HCT116 (cell line): Measurements from ENCODE around the gene PTPRCAP. TPM values are rescaled to one million over a fixed set of nuclear protein-coding genes. Genes with fewer than 3 reads are reported as not detected.

Experiments used
- ATAC-seq: fragments of 200-7000 bp; cut with Tn5 transposase; 2 replicates; pipeline ENCODE4 v1.9.1; 2020; ENCODE audit warnings: mild to moderate bottlenecking, moderate library complexity
- BruUV-seq: library from RNA; stranded (reverse); fragments of 400-500 nt; replicated peaks from 2 replicates; lab custom pipeline; 2021; lab: Mats Ljungman, UMichigan
- CTCF ChIA-PET: fragments of 300-600 bp; sonication (Branson Sonifier 250); formaldehyde crosslinking; loops from one replicate; lab custom pipeline; 2021; ENCODE audit warnings: antibody characterized with exemption; lab: Charles Lee
- POLR2A ChIA-PET: fragments of 300-600, 350-600 bp; sonication (Branson Sonifier 250); formaldehyde crosslinking; loops from one replicate; lab custom pipeline; 2021; ENCODE audit warnings: antibody characterized with exemption; lab: Charles Lee
- RAD21 ChIA-PET, 2 experiments: fragments of 300-600 bp; sonication (Branson Sonifier 250); formaldehyde crosslinking; loops; one replicate each; lab custom pipeline; 2023; ENCODE audit warnings: low total read pairs in 2 of 2; ENCODE audit not compliant: uncharacterized antibody in 2 of 2, unreplicated experiment in 2 of 2, low non-redundant PET in 1 of 2; lab: Charles Lee
- DNase-seq: peaks from one replicate; pipeline ENCODE4 v3.0.0-alpha.2; 2010; ENCODE audit warnings: low read depth, low spot score
- H2AFZ ChIP-seq: fragments of 200-600 bp; shearing (Covaris generic), sonication (generic); 2 replicates; pipeline ENCODE4 v1.6.1; 2017; ENCODE audit warnings: low read depth, mixed run types, mixed read lengths, antibody characterized with exemption, low read length; ENCODE audit not compliant: poor library complexity, severe bottlenecking
- H3K27ac ChIP-seq: 2 replicates; pipeline ENCODE4 v1.5.1; 2012; ENCODE audit warnings: low read depth, low read length
- H3K27me3 ChIP-seq: fragments of 200-600 bp; sonication (generic); 2 replicates; pipeline ENCODE4 v1.6.1; 2016; ENCODE audit warnings: mixed run types, low read length, mixed read lengths; ENCODE audit not compliant: insufficient read depth
- H3K36me3 ChIP-seq, 2 experiments: fragments of 200-500 bp in 1 of 2; fragments of 200-600 bp in 1 of 2; sonication (Bioruptor generic) in 1 of 2; sonication (generic) in 1 of 2; 2 replicates each; pipeline versions ENCODE4 v1.5.1 to v1.6.1; 2014 to 2016; ENCODE audit warnings: low read length in 2 of 2, inconsistent platforms in 1 of 2, mixed read lengths in 1 of 2, mixed run types in 1 of 2; ENCODE audit not compliant: insufficient read depth in 2 of 2, control insufficient read depth in 1 of 2
- H3K4me1 ChIP-seq, 2 experiments: fragments of 200-600 bp in 1 of 2; sonication (generic) in 1 of 2; 2 replicates each; pipeline versions ENCODE4 v1.5.1 to v1.6.1; 2012 to 2017; ENCODE audit warnings: low read length in 2 of 2, inconsistent platforms in 1 of 2, mild to moderate bottlenecking in 1 of 2, mixed read lengths in 1 of 2, mixed run types in 1 of 2, moderate library complexity in 1 of 2; ENCODE audit not compliant: insufficient read depth in 2 of 2, control insufficient read depth in 1 of 2
- H3K4me2 ChIP-seq: fragments of 200-600 bp; sonication (generic); 2 replicates; pipeline ENCODE4 v1.6.1; 2017; ENCODE audit warnings: mixed run types, low read length, mixed read lengths
- H3K4me3 ChIP-seq, 2 experiments: fragments of 200-600 bp in 1 of 2; sonication (generic) in 1 of 2; replicated peaks in 1 of 2; 2 replicates each; pipeline ENCODE4 v1.5.1; 2011 to 2016; ENCODE audit warnings: low read length in 2 of 2, control low read depth in 1 of 2, low read depth in 1 of 2, mild to moderate bottlenecking in 1 of 2, mixed read lengths in 1 of 2, mixed run types in 1 of 2
- H3K79me2 ChIP-seq: fragments of 200-600 bp; sonication (generic); 2 replicates; pipeline ENCODE4 v1.6.1; 2017; ENCODE audit warnings: mild to moderate bottlenecking, mixed run types, low read length, moderate library complexity, mixed read lengths; ENCODE audit not compliant: insufficient read depth
- H3K9ac ChIP-seq: fragments of 200-600 bp; sonication (generic); 2 replicates; pipeline ENCODE4 v1.6.1; 2016; ENCODE audit warnings: low read length, mixed read lengths
- H3K9me2 ChIP-seq: fragments of 200-600 bp; sonication (generic), shearing (Covaris generic); 2 replicates; pipeline ENCODE4 v1.6.1; 2017; ENCODE audit warnings: mixed run types, mild to moderate bottlenecking, moderate library complexity; ENCODE audit not compliant: insufficient read depth
- H3K9me3 ChIP-seq, 2 experiments: fragments of 200-500 bp in 1 of 2; fragments of 200-600 bp in 1 of 2; sonication (Bioruptor generic) in 1 of 2; sonication (generic) in 1 of 2; 2 replicates each; pipeline ENCODE4 v1.6.1; 2014 to 2017; ENCODE audit warnings: low read length in 2 of 2, mixed read lengths in 2 of 2, inconsistent platforms in 1 of 2, low read depth in 1 of 2, mild to moderate bottlenecking in 1 of 2, mixed run types in 1 of 2, moderate library complexity in 1 of 2; ENCODE audit not compliant: control insufficient read depth in 1 of 2, insufficient read depth in 1 of 2
- H4K20me1 ChIP-seq: fragments of 200-600 bp; sonication (generic), shearing (Covaris generic); 2 replicates; pipeline ENCODE4 v1.6.1; 2017; ENCODE audit warnings: mixed run types, mild to moderate bottlenecking, moderate library complexity; ENCODE audit not compliant: insufficient read depth
- CTCF ChIP-seq, 3 experiments: fragments of 200-600 bp in 1 of 3; sonication (generic) in 1 of 3; IDR thresholded peaks in 2 of 3; conservative IDR thresholded peaks in 1 of 3; 2 replicates each; pipeline ENCODE4 v1.5.1; 2012 to 2017; ENCODE audit warnings: low read depth in 2 of 3, low read length in 2 of 3, antibody characterized with exemption in 1 of 3, borderline replicate concordance in 1 of 3, control low read depth in 1 of 3, mild to moderate bottlenecking in 1 of 3, mixed read lengths in 1 of 3, mixed run types in 1 of 3, moderate library complexity in 1 of 3; ENCODE audit not compliant: insufficient read depth in 1 of 3
- EGR1 ChIP-seq: IDR thresholded peaks from 2 replicates; pipeline ENCODE4 v1.6.1; 2012; ENCODE audit warnings: low read depth
- FOSL1 ChIP-seq: IDR thresholded peaks from 2 replicates; pipeline ENCODE4 v1.6.1; 2012; ENCODE audit warnings: low read depth
- POLR2A ChIP-seq: IDR thresholded peaks from 2 replicates; pipeline ENCODE4 v1.7.0; 2011; ENCODE audit warnings: borderline replicate concordance; ENCODE audit not compliant: insufficient read depth, insufficient read length; ENCODE audit errors: extremely low read depth
- REST ChIP-seq: IDR thresholded peaks from 2 replicates; pipeline ENCODE4 v1.6.1; 2012; ENCODE audit warnings: low read depth
- SIN3A ChIP-seq: IDR thresholded peaks from 2 replicates; pipeline ENCODE4 v1.6.1; 2012; ENCODE audit warnings: low read depth
- TCF7L2 ChIP-seq: IDR thresholded peaks from 2 replicates; pipeline ENCODE4 v1.7.0; 2011; ENCODE audit warnings: borderline replicate concordance, inconsistent platforms; ENCODE audit not compliant: insufficient read depth, insufficient read length; ENCODE audit errors: extremely low read depth
- ZFX ChIP-seq: fragments of 450-650 bp; IDR thresholded peaks from 2 replicates; pipeline ENCODE4 v1.6.1; 2017
- ZNF274 ChIP-seq: fragments of 200-500 bp; sonication (Bioruptor generic); IDR thresholded peaks from 2 replicates; pipeline ENCODE4 v1.6.1; 2014; ENCODE audit warnings: mild to moderate bottlenecking, low read depth, low read length, inconsistent platforms
- intact Hi-C: fragments of 100-400 bp; cut with micrococcal nuclease; formaldehyde crosslinking; loops from 2 replicates; pipeline ENCODE4 v1.10.0; 2022
- total RNA-seq: library from RNA; stranded (reverse); gene quantifications from one replicate; pipeline ENCODE4 v1.2.1, GENCODE V29; 2021; ENCODE audit not compliant: unreplicated experiment

The PTPRCAP gene
- total RNA-seq, 1 experiment from 2014 or later: 1.4 TPM

GRCh38 chr11:67400251-67400941 is 37.1 kb downstream of the PTPRCAP start:
- Histone ChIP-seq H3K4me3 (peak overlapping the region; percentile 82 to 90), H3K36me3 (peaks cover 13 to 36% of the 10 kb centered on the region in 2 experiments; a peak in 3 of 4 replicates), H4K20me1 (no peaks in the 10 kb centered on the region), H3K4me2 (peak overlapping the region; percentile 96), H3K9me3 (no peaks in the 10 kb centered on the region), H3K4me1 (peaks cover 9 to 18% of the 10 kb centered on the region in 2 experiments), H3K9ac (peak overlapping the region; percentile 96), H3K27ac (peak overlapping the region; percentile 99), H2AFZ (no peak overlapping the region), H3K27me3 (no peaks in the 10 kb centered on the region), H3K79me2 (peaks cover 24% of the 10 kb centered on the region), H3K9me2 (no peaks in the 10 kb centered on the region)
- intact Hi-C loops: no loop called here
- no peak for TF ChIP-seq EGR1
- no peak for TF ChIP-seq POLR2A
- no peak for TF ChIP-seq REST
- no peak for TF ChIP-seq SIN3A
- no peak for TF ChIP-seq CTCF (IDR thresholded peaks at IDR 0.05 in 2 of 3, conservative IDR thresholded peaks at IDR 0.05 in 1 of 3; ENCODE audit: borderline replicate concordance in 1 of 3, insufficient read depth in 1 of 3, low read depth in 2 of 3, low read length in 2 of 3)
- no peak for TF ChIP-seq ZFX
- no peak for TF ChIP-seq ZNF274
- no peak for TF ChIP-seq FOSL1
- TF ChIP-seq TCF7L2: no peak
- ChIA-PET POLR2A (no interaction called here), CTCF (interaction anchor here (1.3 to 2.1 kb wide), 4 partner anchors 9 to 230 kb away, joined by 5 to 17 read pairs (median 10); partner anchors contain the start of genes NUDT8, PITPNM1 and RAD9A), RAD21 (interaction anchor here in 1 of 2 experiments (0.6 to 1.7 kb wide), 2 partner anchors 43 to 69 kb away, joined by 6 to 8 read pairs; partner anchors contain the start of gene TMEM134)
- DNase-seq: no peak
- ATAC-seq: no peak
- TSS peak; percentile 50 for BruUV-seq
